HuH-7.5 (cell line): ENCODE measurements around the gene ATRNL1.

ENCODE experiments used
- DNase-seq: peaks from one replicate; pipeline ENCODE4 v3.0.0; 2011; ENCODE audit warnings: low spot score

Gene ATRNL1

DNA sequence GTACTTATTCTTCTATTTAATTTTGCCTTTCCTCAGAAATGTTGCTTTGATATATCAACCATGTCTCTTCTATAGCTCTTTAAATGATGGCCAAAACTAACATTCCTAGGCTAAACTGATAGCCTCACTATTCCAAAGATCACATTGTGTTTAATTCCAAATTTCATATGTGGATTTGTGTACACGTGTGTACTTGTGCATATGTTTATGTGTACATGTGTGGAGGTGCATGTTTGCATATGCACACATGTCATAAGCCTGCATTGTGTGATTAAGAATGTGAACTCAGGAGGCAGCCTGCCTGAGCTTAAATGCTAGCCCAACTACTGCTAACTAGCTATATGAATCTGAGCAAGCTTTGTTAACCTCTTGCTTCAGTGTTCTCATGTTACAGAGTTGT lies 753.4 kb downstream of the ATRNL1 start:
- no peak for DNase-seq

DNA sequence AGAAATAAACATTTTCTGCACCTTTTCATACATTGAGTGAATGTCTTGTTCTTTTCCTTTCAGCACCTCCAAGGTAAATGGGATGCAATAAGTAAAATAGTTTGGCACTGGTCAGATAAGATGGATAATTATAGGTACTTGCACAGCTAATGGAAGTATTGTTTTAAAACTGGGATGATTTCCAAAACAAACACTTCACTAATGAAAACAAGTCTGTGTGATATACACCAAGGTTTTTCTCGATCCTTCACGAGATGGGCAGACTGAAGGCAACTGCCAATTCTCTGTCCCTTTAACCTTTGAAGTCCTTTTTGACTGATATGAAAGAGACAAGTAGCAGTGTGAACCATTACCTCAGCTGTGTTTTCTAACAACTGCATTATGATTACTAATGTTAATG lies 756.0 kb downstream of the ATRNL1 start:
- no peak for DNase-seq

DNA sequence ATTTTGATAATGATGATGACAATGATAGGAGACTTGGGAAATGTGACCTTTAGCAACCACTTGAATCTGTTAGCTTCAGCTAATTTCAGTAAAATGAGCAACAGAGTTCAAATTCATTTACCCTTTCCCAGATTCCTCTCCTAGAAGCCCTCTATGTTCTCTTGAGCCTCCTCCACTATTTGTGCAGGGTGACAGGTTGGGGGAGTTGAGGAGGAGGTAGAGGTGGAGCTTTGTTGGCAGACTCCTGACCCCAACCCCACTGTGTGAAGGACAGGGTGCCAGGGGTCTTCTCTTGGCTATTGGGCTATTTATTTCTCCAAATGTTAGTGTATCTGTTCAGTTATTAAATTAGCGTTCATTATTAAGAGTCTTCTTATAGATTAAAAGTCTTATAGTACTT lies 757.5 kb downstream of the ATRNL1 start:
- DNase-seq, result no peak

DNA sequence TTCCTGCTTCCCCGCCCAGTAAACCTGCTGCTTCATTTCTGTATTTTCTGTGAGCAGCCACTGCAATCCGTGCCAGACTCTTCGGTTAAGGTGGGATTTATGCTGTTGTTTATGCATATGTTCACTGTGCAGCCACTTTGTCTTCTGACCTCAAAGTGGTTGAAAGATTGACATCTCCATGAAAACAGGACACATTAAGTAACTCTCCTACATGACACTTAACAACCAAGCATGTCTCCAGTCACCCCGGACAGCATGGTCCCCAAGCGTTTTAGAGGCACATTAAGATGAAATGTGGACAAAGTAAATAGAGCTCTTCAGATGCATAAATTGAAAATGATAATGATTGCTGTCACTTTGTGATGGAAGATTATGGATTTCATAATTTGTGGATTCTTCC lies 758.5 kb downstream of the ATRNL1 start:
- DNase-seq, result no peak

DNA sequence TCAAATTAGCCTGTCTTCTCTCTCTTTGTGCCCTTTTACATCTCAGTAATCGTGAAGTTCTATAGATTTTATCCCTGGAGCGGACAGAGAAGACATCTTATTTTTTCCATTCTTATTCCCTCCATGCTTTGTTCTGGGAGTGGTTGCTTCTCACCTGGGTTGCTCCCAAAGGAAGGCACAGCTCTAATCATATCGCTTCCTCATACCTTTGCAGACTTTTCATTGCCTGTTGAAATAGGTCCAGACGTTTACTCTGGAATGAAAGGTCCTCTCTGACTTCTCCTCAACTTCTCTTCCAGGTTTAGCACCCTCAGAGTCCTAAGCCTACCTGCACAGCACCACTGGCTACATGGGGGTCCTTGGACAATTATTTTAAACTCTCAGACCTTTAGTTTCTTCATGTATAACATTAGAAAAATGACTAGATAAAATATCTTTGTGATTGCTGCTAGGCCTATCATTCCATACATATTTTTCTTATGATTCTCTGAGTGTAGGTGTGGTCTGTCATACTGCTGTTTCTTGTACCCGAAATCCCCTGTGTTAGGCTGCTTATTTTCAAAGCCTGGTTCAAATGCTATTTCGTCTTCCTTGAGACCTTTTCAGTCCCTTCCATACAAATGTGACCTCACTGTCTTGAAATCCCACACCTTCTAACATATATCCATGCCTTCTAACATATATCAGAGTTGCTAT lies 761.7 kb downstream of the ATRNL1 start:
- DNase-seq, result no peak

DNA sequence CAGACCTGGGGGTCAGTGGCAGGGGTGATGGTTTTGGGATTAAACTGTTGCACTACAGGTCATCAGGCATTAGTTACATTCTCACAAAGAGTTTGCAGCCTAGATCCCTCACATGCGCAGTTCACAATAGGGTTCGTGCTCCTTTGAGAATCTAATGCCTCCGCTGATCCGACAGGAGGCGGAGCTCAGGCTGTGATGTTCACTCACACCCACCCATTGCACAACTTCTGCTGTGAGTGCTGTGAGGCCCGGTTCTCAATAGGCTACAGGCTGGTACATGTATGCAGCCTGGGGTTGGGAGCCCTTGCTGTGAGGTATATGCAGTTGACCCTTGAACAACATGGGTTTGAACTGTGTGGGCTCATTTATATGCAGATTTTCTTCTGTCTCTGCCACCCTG lies 763.4 kb downstream of the ATRNL1 start:
- no peak for DNase-seq

DNA sequence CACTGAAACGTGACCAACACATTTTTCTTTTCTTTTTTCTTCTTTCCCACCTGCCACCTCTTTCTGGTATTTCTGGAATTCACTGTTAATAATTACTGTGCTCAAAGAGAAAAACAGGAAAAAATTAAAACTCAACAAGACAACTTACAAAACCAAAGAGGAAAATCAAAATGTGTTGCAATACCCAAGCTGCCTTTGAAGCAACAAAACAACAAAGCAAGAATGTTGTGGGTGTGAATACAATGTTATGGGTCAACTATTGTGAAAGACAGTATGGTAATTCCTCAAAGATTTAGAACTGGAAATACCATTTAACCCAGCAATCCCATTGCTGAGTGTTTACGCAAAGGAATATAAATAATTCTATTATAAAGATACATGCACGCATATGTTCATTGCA lies 764.7 kb downstream of the ATRNL1 start:
- DNase-seq, result no peak

DNA sequence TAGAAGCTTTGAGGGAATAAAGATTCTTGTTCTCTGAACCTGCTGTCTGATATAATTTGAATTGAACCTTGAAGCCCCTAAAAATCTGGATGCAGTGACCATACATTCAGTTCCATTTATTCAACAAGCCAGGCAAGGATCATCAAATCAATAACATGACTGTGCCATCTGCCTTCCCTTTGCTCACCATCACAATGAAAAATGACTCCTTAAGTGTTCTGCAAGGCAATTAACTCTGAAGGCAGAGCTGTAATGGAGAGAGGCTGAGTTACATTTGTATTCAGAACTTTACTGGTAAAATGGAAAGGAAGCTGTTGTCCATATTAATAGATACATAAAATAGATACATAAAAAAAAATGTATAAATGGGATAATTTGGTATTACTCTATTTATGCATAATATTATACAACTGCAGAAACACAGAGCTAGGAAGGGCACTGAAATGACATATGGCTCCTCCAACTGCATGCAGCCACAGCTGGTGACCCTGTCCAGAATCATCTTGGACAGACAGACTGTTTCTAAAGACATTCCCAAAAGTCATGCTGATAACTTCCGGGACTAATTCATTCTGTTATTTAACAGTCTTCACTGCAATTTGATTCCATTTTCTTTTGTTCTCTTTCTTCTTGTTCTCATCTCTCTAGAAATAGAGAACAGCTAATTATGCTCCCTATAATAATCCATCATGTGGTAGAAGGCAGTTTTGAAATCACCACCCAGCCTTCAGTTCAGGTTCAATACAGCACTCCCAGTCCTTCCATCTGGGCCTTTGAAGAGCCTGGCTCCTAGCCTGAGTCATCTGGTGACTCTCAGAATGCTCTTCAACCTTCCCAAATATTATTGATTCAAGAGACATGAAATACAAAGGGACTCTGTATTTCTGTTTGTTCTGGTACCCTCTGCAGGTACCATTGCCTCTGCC lies 767.3 kb downstream of the ATRNL1 start:
- no peak for DNase-seq

DNA sequence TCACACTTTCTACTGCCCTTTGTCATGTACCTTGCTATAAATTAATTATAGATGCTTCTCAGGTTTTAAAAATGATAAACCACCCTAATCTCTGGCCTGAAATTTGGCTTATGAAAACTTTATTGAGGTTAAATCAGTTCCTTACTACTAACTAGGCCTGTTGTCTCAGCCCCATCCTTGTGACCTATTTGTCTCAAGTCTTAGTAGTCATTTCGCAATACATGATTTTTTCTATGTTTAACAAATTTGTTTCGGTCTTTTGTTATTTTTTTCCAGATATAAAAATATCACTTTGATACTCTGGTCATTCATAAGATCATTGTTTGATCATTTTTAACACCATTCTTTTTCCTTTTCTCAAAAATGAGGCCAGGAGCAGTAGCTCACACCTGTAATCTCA lies 768.3 kb downstream of the ATRNL1 start:
- DNase-seq, result no peak

DNA sequence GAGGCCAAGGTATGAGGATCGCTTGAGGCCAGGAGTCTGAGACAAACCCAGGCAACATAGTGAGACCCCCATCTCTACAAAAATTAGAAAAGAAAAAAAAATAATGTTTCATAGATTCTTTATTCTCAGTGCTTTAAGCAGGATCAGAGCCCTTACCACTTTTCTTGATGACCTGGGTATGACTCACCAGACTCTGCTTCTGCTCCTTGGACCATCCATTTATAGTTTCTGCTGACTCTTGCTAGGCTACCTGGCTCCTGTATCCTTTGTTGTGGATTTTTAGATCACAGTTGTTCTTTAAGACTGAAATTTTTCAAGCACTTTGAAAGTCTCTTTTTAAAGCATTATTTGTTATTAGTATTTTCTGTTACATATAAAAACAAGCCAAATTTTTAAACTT lies 768.7 kb downstream of the ATRNL1 start:
- DNase-seq, result no peak

DNA sequence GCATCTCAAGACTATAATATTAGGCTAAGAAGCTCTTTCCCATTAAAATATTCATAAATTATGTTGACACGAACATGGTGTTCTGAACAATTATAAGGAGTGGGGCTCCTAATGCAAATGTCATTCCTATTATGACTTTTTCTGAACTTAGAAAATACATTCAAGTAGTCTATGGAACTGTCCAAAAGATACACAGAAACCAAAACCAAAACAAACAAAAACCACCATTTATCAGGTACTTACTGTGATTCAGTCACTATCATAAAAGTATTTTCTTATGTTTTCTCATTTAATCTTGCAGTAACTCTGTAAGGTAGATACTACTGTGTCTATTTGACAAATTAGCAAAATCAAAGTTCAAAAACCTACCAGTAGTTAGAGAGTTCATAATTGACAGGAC lies 773.0 kb downstream of the ATRNL1 start:
- DNase-seq, result no peak

DNA sequence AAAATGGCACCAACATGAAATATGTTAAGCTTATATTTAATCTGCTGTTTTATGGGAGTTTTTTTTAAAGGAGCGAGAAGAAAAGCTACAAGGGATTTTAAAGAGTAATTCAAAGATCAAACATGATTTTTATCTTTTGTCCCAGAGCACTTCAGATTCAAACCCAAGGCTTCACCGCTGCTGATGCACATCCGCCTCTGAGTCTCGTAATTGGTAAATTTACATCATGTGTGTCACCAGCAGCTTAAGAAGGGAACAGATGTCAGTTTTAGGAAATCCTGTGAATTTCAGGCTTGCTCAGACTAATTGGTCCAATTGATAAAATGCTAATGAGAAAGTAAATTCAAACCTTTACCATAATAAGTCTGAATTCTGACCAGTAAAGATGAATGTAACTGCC lies 773.5 kb downstream of the ATRNL1 start:
- no peak for DNase-seq

DNA sequence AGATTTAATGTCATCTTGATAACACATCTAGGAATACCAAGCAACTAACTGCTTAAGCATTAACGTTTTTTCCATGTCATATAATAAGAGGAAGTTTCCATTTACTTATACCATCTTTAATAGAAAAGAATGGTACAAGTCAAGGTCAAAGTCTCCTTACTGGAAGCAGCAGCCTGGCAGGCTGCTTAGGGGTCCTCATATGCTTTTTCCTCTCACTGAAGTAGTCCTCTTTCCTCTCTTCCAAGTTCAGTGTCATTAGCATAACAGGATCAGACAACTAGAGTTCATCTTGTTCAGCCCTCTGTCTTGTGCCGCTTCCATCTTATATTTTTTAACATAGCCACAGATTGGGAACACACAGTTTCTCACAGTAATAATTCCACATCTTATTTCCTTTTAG lies 774.1 kb downstream of the ATRNL1 start:
- no peak for DNase-seq

DNA sequence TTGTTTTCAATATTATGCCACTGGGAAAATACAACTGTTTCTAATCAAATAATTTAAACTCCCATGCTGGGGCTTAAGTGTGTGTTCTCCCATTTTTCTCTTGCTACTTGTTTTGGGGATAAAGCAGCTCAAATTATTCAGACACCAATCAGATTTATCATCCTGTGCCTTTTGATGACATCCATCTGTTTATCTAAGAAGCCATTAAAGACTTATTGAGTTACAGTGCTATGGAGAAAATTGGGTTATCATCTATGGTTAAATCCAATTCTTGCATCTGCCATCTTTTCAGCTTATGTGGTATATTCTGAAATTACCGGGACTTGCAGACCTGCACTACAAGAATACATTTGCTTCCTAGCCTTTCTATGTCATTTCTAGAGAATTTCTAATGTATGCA lies 778.7 kb downstream of the ATRNL1 start:
- DNase-seq, result no peak

DNA sequence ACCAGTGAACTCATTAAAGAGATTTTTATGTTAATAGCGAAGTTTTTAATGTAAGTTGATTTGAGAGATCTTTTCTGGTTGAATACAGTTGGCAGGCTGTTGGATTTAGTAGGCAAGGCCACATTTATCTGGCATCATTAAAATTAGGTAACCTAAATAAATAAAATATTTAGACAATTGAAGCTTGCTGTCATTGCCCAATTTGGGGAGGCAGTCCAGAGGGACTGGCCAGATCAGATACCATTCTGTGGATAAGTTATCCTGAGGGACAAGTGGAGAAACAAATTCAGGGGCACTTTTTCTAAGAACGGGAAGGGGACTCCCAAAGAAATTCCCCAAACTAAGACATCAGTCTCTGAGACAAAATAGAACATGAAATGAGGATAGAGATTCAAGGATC lies 782.0 kb downstream of the ATRNL1 start:
- no peak for DNase-seq

DNA sequence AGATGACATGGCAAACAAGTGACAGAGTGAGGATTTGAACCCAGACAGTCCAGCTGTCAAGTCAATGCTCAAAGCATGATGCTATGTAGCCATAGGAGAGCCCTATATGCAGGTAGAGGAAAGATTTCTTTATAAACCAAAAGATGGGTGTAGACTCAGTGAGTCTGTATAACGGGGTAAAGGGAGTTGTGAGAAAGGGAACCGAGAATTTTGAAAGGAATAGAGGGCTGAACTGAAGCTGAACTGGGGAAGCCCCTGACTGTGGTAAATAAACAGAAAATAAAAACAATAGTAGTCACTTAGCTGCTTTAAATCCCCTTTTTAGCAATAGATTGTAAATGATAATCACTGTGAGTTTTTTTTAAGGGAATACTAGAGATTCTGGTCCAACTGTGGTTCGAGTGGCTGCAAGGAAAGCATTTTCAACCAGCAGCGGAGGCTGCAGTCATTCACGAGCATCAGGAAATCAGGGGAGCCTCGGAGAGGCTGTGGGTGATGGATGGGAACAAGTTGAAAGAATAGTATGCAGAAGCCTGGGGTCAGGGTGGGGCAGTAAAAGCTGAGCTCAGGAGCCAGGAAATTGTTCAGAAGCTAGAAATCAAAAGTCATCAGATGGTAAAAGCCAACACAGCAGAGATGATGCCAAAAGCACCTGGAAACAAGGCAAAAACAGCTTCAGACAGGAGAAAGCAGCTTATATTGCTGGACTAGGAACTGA lies 786.4 kb downstream of the ATRNL1 start:
- no peak for DNase-seq

DNA sequence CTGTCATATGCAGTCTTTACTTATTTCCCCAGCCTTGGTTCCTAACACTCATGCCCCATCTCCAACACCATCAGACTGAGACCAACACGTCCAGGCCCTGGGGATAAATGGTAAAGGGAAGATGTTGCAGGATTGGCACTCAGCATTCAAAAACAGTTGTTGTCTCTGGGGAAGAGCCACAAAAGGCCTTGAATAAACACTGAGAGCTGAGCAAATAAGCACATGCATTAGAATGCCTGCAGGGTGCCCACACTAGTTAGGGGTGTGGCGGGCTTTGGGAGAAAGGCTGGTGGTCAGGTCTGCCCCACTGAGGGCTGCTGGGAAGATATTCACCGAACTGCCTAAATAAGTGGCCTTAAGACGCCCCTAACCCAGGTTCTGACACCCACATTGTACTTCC lies 788.9 kb downstream of the ATRNL1 start:
- no peak for DNase-seq

DNA sequence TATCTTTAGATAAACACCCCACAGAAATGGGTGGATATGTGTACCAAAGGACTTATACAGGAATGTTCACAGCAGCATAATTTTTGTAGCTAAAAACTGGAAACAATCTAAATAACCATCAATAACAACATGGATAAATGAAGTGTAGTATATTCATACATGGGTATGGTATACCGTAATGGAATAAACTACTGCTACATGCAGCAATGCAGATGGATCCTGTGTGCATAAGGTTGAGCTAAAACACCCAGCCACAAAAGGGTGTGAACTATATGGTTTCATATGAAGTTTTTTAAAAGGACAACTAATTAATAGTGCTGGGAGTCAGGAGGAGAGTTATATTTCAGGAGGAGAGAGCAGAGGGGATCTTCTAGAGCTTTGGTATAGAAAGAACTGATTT lies 790.2 kb downstream of the ATRNL1 start:
- no peak for DNase-seq

DNA sequence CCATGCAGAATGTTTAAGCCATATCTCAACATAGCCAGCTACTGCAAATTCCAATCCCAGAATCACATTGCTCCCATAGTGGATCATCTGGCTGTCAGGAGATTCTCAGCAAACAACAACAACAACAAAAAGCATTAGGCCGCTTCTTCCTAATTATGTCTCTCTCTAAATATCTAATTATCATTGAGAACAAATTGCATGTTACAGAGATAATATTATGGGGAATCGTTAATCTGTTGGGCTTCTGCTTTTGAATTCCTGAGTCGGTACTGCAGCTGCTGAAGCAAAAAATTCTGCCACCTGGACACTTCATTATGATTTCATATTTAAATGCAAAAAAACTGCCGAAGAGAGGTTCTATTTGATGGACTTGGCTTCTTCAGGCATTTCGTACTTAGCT lies 791.2 kb downstream of the ATRNL1 start:
- DNase-seq, result no peak

DNA sequence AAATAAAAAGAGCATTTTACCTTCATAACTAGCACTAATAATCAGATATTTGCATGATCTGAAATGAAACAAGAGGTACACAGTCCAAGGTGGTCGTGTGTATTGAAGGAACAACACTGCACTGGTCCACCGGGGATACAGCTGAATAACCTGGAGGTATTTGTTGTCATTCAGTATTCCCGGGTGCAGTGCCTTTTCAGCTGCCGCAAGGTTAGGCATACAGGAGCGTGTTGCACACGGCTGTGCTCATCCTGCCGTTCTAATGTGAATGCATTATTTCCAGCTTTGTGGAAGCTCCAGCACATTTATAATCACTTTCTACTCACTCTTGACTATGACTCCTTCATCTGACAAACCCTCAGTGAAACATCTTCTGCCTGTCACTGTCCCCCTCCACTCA lies 802.0 kb downstream of the ATRNL1 start:
- DNase-seq, result no peak

DNA sequence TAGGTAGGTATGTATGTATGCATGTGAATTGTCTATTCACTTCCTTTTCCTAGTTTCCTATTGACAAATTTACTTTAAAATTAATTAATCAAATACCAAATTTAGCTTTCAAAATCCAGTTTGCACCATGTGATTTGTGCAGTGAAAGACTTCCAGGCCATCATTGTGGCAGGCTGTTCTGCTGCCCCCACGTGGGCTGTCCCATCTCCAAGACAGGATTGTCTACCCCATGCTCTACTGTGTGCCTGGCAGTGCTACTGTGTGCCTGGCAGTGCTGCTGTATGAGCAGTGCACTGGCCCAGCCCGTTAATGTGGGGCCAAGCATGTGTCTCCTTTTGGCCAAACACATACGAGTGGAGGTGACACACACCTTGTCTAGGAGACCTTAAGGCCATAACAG lies 805.1 kb downstream of the ATRNL1 start:
- DNase-seq, result no peak

DNA sequence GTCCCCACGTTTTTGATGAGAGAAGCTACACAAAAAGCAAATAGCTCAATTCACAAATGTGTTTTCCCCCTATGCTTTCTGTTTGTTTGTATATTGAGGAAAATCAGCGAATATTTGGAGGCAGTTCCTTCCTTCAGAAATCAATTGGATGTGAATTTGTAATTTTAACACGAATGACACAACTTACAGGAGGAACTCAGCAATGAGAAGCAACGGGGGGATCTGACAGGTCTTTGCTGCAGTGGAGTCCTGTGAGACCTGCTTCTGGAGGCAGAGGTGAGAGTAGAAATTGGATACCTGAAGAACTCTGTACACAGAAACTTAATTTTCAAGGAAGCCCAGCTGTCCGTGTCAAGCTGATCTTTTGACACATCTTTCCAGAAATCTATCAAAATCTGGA lies 809.4 kb downstream of the ATRNL1 start:
- no peak for DNase-seq

DNA sequence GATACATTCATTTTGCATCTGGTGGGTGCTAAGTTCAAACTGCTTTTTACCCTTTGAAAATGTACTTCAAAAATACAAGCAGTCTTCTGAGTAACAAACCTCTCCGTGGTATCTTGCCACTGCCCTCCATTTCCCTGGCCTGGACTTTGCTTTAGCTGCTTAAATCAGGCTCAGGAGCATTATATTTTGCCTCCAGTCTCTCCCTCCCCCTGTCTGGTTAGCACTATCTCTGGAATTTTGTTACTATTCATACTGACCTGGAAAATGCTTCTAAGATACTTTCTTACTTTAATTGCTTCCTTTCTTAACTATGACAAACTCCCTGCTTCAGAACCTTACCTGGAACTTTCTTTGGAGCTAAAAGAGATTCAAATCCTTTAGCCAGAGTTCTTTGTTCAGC lies 810.0 kb downstream of the ATRNL1 start:
- DNase-seq, result no peak
